HUDEP-2 (cell line): Measurements from ENCODE around the gene DNAJB12.
"Not testable (repeated sequence)": the region's sequence is repeated elsewhere in the genome, so short reads cannot be mapped to it uniquely, and the experiment has no call there.

ENCODE experiments used
- DNase-seq, 76 experiments: peaks; one replicate each; lab custom pipeline; 2025; ENCODE audit not compliant: unreplicated experiment in 76 of 76; lab: John Stamatoyannopoulos, UW

The DNAJB12 gene

DNA sequence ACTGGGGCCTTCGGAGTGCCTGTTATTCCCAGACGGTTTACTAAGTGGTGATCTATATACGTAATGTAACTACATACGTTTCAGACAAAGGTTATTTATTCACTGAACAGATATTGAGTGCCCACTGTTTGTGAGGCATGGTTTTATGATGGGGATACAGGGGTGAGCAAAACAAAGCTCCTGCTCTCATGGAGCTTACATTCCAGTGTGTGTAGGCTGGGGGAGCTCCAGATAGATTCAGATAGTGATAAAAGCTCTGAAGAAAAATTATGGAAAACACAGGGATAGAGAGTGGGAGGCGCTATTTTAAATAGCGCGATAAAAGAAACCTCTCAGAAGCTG, 466 bp upstream of the DNAJB12 start:
- DNase-seq = no peak

DNA sequence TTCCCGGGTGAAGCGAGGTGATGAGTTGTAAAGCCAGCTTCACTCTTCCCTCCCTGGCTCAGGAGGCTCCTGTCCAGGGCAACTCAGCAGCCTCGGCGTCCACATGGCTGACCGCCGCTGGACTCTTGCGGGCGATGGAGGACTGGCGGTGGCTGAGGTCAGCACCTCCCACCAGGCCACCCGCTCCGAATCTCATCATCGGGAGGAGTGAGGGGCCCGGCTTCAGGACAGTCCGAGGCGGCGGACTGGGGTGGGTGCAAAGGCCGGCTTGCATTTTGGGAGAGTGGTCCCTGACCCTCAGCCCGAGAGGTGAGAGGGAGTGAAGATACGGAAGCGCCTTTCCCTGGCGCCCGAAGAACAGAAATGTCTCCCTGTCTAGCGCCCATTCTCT, 759 bp downstream of the DNAJB12 start:
- peak in 1 of 76 experiments; percentile 18 for DNase-seq

DNA sequence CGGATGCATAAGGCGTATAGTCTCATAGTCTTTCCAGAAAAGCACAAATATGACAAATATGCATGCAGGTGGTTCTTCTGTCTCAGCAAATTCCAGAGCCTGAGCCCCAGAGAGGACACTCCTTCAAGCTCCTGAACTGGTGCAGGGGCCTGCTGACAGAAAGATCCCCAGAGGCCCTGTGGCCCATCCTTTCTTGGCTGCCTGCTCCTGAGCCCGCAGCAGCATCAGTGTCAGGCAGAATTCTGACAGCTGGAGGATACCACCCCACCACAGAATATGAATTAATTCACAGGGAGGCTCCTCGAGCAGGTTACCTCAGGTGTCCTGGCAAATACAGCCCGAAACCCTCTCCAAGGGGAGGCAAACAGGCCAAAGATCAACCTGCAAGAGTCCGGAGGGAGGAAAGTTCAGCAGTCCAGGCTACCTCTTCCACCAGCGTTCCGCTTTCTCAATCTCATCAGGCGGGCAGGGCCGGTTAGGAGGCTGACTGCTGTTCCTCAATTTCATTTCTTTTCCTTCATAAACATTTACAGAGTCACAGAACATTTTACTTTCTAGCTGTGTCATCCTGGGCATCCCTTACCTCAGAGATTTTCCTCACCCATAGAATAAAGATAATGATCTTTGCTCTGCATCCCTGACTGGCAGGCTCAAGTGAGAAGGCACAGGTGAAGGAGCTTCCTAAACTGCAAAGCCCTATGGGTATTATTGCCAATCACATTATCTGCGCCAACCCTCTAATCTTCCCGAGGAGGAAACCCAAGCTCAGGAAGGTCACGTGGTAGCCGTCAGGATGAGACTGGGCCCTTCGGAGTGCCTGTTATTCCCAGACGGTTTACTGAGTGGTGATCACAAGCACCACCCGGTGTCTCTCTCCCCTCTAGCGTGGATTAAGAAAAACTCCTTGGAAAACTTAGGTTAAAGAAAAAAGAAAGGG, 1.4 kb downstream of the DNAJB12 start:
- peak in 3 of 76 experiments; percentile 7 to 22 (median 19) for DNase-seq

DNA sequence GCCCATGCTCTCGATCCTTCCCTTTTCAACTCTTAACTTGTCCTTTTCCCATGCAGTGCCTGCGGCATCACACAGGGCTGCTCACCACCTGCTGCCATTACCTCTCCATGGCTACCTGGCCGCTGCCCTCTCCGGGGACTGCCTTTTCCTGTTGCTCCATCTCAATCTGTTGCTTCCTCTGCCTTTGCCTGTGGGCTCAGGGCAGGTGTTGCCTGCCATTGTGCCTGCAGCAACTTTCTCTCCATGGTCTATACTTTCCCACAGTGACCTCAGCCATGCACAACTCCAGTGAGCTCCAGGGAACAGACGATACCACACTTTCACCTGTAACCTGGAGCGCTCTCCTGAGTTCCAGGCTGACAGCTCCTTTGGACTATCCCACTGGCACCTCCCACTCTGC, 3.2 kb downstream of the DNAJB12 start:
- no peak for DNase-seq

DNA sequence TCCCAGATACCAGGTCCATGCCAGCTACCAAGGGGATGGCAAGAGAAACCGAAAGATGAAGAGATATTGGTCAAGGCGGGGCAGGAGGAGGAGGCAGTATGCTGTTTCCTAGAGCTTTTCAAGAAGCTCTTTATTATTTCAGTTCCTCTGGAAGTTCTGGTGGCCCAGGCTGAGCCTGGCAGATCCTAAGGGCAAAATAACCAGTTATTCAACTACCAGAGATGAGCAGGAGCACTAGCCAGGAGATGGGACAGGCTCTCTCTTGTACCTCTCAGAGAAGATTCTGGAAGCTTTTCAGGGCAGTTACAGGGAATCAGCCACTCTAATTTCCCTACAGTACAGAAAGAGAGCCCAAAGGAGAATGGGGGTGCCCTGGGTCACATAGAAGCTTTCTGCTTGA, 5.3 kb downstream of the DNAJB12 start:
- peak in 5 of 76 experiments; percentile 1 to 22 (median 11) for DNase-seq

- DNase-seq = no peak
These were observed 6.4 kb downstream of the DNAJB12 start for GRCh38 chr10:72348282-72348681.

- not testable (repeated sequence) for DNase-seq
These were observed 8.6 kb downstream of the DNAJB12 start for GRCh38 chr10:72346117-72346516.

GRCh38 chr10:72344932-72345331, 9.8 kb downstream of the DNAJB12 start:
- DNase-seq = no peak

- DNase-seq = no peak
These were observed 11.8 kb downstream of the DNAJB12 start for GRCh38 chr10:72342911-72343310.

- DNase-seq = peak in 63 of 76 experiments; percentile 13 to 84 (median 62)
These were observed 14.0 kb downstream of the DNAJB12 start for GRCh38 chr10:72340510-72341261.

GRCh38 chr10:72338180-72338579, 16.5 kb downstream of the DNAJB12 start:
- DNase-seq = no peak

GRCh38 chr10:72337722-72338121, 17.0 kb downstream of the DNAJB12 start:
- DNase-seq = no peak

GRCh38 chr10:72337039-72337629, 17.6 kb downstream of the DNAJB12 start:
- peak in 49 of 76 experiments; percentile 5 to 73 (median 43) for DNase-seq

GRCh38 chr10:72336259-72337038, 18.3 kb downstream of the DNAJB12 start:
- no peak for DNase-seq

GRCh38 chr10:72335394-72336258, 19.1 kb downstream of the DNAJB12 start:
- peak in 2 of 76 experiments; percentile 38 to 39 for DNase-seq

- DNase-seq = peak in 2 of 76 experiments; percentile 21 to 35
These were observed 19.8 kb downstream of the DNAJB12 start for GRCh38 chr10:72334825-72335393.

DNA sequence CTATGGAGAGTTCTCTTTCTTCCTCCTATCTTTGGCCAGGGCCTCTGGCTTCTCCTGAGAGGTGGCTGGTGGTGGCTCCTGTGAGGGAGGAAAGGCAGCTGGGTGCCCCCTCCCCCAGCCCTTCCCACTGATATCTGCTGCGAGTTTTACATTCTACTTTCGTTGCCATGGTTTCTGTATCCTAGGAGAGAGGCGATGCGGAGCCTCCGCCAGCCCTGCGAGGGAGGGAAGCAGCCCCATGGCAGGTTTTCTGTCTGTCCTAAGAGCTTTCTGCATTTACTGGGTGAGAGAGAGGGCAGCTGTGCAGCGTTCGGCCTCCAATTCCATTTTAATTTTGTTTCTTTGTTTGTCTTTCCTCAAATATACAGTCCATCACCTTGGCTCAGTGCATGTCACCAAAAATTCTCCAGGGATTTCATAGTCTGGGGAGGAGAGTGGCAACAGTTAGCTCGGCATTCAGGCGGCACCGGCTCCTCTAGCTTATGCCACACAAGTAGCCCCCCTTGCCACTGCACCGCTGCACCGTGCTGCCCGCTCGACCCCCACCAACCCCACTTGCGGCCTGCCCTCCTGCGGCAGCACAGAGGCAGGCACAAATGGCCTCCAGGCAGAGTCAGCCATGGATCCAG, 20.4 kb downstream of the DNAJB12 start:
- no peak for DNase-seq

DNA sequence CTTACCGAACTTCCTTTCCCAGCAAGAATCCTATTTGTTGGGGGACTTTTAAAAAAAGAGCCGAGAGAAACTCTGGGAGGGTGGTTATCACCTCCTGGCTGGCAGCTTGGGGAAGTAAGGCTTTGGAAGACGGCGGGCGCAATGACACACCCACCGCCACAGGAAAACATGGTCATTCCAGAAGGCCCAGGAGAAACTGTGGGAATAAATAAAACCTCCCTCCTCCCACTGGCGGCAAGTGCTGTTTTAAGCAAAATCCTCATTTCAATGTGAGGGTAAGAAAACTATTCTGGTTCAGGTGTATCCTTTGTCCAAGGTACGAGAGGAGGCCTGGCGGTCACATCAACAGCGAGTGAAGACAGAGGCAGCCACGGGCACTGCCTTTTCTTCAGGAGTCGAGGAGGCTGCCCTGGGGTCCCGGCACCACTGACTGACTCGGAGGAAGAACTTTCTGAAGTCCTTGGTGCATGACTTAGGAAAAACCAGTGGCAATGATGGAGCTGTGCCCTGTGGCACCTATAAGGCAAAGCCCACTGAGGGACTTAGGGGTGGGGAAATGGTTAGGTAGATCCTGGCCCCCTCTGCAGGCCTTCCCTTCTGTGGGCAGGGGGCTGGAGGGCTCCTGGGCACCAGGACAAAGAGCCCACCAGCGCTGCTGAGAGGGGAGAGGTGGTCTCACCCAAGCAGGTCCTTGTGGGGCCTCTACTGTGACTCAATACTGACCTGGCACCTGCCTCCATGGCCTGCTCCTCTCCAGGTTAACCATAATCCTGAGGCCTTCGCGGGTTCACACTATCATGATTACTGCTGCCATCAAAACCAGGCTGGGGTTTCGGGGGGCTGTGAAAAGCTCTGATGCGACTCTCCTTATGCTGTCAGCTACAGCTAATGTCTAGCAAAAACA, 21.4 kb downstream of the DNAJB12 start:
- no peak for DNase-seq
